WTC11 (cell line): ENCODE results near the gene SVIL. TPM values are rescaled to one million over a fixed set of nuclear protein-coding genes. Genes with fewer than 3 reads are reported as not detected.

ENCODE experiments used
- ATAC-seq: fragments of 200-7000 bp; cut with Tn5 transposase; 2 replicates; pipeline ENCODE4 v1.10.0; 2021; ENCODE audit warnings: mild to moderate bottlenecking, moderate library complexity
- CTCF ChIA-PET: fragments of 300-600 bp; sonication (Branson Sonifier 250); formaldehyde crosslinking; loops from one replicate; lab custom pipeline; 2021; ENCODE audit warnings: antibody characterized with exemption; lab: Charles Lee
- POLR2A ChIA-PET: fragments of 350-600 bp; sonication (Branson Sonifier 250); formaldehyde crosslinking; loops from one replicate; lab custom pipeline; 2021; ENCODE audit warnings: antibody characterized with exemption; lab: Charles Lee
- DNase-seq: peaks from one replicate; pipeline ENCODE4 v3.0.0; 2021; ENCODE audit warnings: low spot score
- H3K27ac Mint-ChIP-seq: 2 replicates; pipeline ENCODE4 v1.8.0; 2021; ENCODE audit warnings: mixed read lengths
- H3K27me3 Mint-ChIP-seq: 2 replicates; pipeline ENCODE4 v1.8.0; 2021; ENCODE audit warnings: low read depth, mild to moderate bottlenecking, moderate library complexity, mixed read lengths
- H3K36me3 Mint-ChIP-seq: 2 replicates; pipeline ENCODE4 v1.8.0; 2021; ENCODE audit warnings: mixed read lengths
- H3K4me1 Mint-ChIP-seq: 2 replicates; pipeline ENCODE4 v1.8.0; 2022; ENCODE audit warnings: mixed read lengths
- H3K4me3 Mint-ChIP-seq: 2 replicates; pipeline ENCODE4 v1.8.0; 2021; ENCODE audit warnings: mild to moderate bottlenecking, moderate library complexity, mixed read lengths
- H3K9me3 Mint-ChIP-seq: 2 replicates; pipeline ENCODE4 v1.8.0; 2021; ENCODE audit warnings: mixed read lengths
- ETV6 ChIP-seq: sonication (generic); formaldehyde crosslinking; IDR thresholded peaks from 2 replicates; pipeline ENCODE4 v1.8.1; 2022; ENCODE audit warnings: mild to moderate bottlenecking, missing genetic modification reagents
- GTF2I ChIP-seq: fragments of 250-450 bp; sonication (Bioruptor Pico); conservative IDR thresholded peaks from 2 replicates; pipeline ENCODE4 v1.4.0; 2021; ENCODE audit warnings: mild to moderate bottlenecking
- KAT7 ChIP-seq: sonication (generic); formaldehyde crosslinking; IDR thresholded peaks from 2 replicates; pipeline ENCODE4 v1.8.1; 2023; ENCODE audit warnings: missing genetic modification reagents, mild to moderate bottlenecking, borderline replicate concordance
- NFE2L1 ChIP-seq: sonication (generic); formaldehyde crosslinking; IDR thresholded peaks from 2 replicates; pipeline ENCODE4 v1.8.1; 2023; ENCODE audit warnings: missing genetic modification reagents
- NFYB ChIP-seq: sonication (generic); formaldehyde crosslinking; conservative IDR thresholded peaks from 2 replicates; pipeline ENCODE4 v1.8.0; 2022; ENCODE audit warnings: low read depth, missing genetic modification reagents
- PRRX2 ChIP-seq: fragments of 250-450 bp; sonication (Bioruptor Pico); IDR thresholded peaks from 2 replicates; pipeline ENCODE4 v1.8.0; 2021; ENCODE audit warnings: mild to moderate bottlenecking
- TP53 ChIP-seq: sonication (generic); formaldehyde crosslinking; IDR thresholded peaks from 2 replicates; pipeline ENCODE4 v1.8.1; 2023; ENCODE audit warnings: mild to moderate bottlenecking, missing genetic modification reagents
- ZNF121 ChIP-seq: sonication (generic); formaldehyde crosslinking; IDR thresholded peaks from 2 replicates; pipeline ENCODE4 v1.8.0; 2023; ENCODE audit warnings: missing genetic modification reagents
- ZNF263 ChIP-seq: sonication (generic); formaldehyde crosslinking; IDR thresholded peaks from 2 replicates; pipeline ENCODE4 v1.8.1; 2022; ENCODE audit warnings: low read depth, mild to moderate bottlenecking, moderate library complexity, missing genetic modification reagents
- ZNF671 ChIP-seq: fragments of 250-450 bp; sonication (Bioruptor Pico); IDR thresholded peaks from 2 replicates; pipeline ENCODE4 v1.8.0; 2021; ENCODE audit warnings: mild to moderate bottlenecking
- total RNA-seq: library from RNA; stranded (reverse); gene quantifications from 3 replicates; pipeline ENCODE4 v1.2.3, GENCODE V29; 2021
- TF ChIP-seq, protein P1 (sequence below): fragments of 250-450 bp; sonication (Bioruptor Pico); IDR thresholded peaks from 2 replicates; pipeline ENCODE4 v1.9.0; 2021; ENCODE audit warnings: mild to moderate bottlenecking, borderline replicate concordance
- TF ChIP-seq, protein P2 (sequence below): sonication (generic); formaldehyde crosslinking; IDR thresholded peaks from 2 replicates; pipeline ENCODE4 v1.8.1; 2022; ENCODE audit warnings: mild to moderate bottlenecking, moderate library complexity, missing genetic modification reagents
- TF ChIP-seq, protein P3 (sequence below): sonication (generic); formaldehyde crosslinking; IDR thresholded peaks from 2 replicates; pipeline ENCODE4 v1.8.1; 2023; ENCODE audit warnings: mild to moderate bottlenecking, moderate library complexity, missing genetic modification reagents
- TF ChIP-seq, protein P4 (sequence below): sonication (generic); formaldehyde crosslinking; conservative IDR thresholded peaks from 2 replicates; pipeline ENCODE4 v1.8.1; 2023; ENCODE audit warnings: mild to moderate bottlenecking, low read depth, missing genetic modification reagents, moderate library complexity
- TF ChIP-seq, protein P5 (sequence below): sonication (generic); formaldehyde crosslinking; IDR thresholded peaks from 2 replicates; pipeline ENCODE4 v1.8.0; 2023; ENCODE audit warnings: missing genetic modification reagents
- TF ChIP-seq, protein P6 (sequence below): sonication (generic); formaldehyde crosslinking; conservative IDR thresholded peaks from 2 replicates; pipeline ENCODE4 v1.8.1; 2022; ENCODE audit warnings: mild to moderate bottlenecking, missing genetic modification reagents

The SVIL gene
- total RNA-seq, 1 experiment from 2014 or later, result 27.1 TPM

DNA sequence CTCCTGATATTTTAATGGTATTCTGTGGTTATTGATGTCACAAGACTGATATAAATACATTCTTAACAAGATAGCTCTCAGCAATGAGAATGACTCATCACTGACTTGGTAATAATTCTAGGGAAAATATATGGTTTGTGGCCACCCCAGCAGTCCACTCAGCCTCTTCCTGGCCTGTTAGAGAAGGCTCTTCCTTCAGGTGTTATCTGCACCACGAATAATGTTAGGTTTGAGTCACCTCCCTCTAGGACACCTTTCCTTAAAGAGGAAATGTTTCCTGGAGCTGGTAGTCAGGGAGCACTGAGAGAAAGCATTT lies 163.3 kb downstream of the SVIL start (continued):
- TF ChIP-seq, protein P1, sequence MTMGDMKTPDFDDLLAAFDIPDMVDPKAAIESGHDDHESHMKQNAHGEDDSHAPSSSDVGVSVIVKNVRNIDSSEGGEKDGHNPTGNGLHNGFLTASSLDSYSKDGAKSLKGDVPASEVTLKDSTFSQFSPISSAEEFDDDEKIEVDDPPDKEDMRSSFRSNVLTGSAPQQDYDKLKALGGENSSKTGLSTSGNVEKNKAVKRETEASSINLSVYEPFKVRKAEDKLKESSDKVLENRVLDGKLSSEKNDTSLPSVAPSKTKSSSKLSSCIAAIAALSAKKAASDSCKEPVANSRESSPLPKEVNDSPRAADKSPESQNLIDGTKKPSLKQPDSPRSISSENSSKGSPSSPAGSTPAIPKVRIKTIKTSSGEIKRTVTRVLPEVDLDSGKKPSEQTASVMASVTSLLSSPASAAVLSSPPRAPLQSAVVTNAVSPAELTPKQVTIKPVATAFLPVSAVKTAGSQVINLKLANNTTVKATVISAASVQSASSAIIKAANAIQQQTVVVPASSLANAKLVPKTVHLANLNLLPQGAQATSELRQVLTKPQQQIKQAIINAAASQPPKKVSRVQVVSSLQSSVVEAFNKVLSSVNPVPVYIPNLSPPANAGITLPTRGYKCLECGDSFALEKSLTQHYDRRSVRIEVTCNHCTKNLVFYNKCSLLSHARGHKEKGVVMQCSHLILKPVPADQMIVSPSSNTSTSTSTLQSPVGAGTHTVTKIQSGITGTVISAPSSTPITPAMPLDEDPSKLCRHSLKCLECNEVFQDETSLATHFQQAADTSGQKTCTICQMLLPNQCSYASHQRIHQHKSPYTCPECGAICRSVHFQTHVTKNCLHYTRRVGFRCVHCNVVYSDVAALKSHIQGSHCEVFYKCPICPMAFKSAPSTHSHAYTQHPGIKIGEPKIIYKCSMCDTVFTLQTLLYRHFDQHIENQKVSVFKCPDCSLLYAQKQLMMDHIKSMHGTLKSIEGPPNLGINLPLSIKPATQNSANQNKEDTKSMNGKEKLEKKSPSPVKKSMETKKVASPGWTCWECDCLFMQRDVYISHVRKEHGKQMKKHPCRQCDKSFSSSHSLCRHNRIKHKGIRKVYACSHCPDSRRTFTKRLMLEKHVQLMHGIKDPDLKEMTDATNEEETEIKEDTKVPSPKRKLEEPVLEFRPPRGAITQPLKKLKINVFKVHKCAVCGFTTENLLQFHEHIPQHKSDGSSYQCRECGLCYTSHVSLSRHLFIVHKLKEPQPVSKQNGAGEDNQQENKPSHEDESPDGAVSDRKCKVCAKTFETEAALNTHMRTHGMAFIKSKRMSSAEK, result no peak
- TF ChIP-seq ETV6 (CRISPR knock-in tag) (no peak), PRRX2 (no peak), KAT7 (CRISPR knock-in tag) (no peak)
- TF ChIP-seq, protein P2, sequence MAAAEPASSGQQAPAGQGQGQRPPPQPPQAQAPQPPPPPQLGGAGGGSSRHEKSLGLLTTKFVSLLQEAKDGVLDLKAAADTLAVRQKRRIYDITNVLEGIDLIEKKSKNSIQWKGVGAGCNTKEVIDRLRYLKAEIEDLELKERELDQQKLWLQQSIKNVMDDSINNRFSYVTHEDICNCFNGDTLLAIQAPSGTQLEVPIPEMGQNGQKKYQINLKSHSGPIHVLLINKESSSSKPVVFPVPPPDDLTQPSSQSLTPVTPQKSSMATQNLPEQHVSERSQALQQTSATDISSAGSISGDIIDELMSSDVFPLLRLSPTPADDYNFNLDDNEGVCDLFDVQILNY (CRISPR knock-in tag), result no peak

DNA sequence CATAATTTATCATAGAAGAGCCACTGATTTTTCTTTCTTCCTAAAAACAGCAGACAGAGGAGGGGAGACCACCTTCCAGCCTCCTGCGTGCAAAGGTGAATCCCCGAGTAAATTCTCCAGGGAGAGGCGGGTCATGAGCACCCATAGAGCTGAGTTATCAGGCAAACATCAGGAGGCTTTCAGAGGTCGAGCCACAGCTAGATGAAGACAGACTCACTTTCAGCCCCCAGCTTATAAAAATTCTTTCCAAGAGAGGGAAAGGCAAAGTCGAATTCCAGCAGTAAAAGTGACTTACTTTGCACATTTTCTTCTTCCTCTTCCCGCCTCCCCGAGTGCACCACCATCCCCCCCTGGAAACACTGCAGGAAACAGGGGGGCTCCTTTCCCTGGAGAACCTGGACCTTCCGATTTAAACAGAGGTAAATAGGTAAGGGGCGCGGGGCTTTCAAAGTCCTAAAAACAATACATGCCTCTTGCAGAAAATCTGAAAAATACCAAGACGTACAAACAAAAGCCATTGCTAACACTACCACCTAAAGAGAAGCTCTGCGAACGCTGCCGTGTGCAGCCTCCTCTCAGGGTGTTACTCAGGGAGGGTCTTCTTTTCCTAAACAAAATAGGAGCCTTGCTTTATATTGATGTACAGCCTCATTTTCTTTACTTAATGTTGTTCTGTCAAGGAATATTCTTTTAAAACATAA lies 163.8 kb downstream of the SVIL start:
- Mint-ChIP-seq H3K27me3 (no peaks in the 10 kb centered on the region), H3K4me3 (no peak overlapping the region), H3K9me3 (no peaks in the 10 kb centered on the region), H3K4me1 (peaks cover 28% of the 10 kb centered on the region), H3K27ac (no peak overlapping the region), H3K36me3 (peaks cover 29% of the 10 kb centered on the region)
- DNase-seq (no peak), ATAC-seq (no peak)
- POLR2A ChIA-PET, result no interaction called here
- TF ChIP-seq, protein P3, sequence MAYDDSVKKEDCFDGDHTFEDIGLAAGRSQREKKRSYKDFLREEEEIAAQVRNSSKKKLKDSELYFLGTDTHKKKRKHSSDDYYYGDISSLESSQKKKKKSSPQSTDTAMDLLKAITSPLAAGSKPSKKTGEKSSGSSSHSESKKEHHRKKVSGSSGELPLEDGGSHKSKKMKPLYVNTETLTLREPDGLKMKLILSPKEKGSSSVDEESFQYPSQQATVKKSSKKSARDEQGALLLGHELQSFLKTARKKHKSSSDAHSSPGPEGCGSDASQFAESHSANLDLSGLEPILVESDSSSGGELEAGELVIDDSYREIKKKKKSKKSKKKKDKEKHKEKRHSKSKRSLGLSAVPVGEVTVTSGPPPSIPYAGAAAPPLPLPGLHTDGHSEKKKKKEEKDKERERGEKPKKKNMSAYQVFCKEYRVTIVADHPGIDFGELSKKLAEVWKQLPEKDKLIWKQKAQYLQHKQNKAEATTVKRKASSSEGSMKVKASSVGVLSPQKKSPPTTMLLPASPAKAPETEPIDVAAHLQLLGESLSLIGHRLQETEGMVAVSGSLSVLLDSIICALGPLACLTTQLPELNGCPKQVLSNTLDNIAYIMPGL, result no peak
- TF ChIP-seq NFE2L1 (CRISPR knock-in tag), result no peak
- TF ChIP-seq, protein P4, sequence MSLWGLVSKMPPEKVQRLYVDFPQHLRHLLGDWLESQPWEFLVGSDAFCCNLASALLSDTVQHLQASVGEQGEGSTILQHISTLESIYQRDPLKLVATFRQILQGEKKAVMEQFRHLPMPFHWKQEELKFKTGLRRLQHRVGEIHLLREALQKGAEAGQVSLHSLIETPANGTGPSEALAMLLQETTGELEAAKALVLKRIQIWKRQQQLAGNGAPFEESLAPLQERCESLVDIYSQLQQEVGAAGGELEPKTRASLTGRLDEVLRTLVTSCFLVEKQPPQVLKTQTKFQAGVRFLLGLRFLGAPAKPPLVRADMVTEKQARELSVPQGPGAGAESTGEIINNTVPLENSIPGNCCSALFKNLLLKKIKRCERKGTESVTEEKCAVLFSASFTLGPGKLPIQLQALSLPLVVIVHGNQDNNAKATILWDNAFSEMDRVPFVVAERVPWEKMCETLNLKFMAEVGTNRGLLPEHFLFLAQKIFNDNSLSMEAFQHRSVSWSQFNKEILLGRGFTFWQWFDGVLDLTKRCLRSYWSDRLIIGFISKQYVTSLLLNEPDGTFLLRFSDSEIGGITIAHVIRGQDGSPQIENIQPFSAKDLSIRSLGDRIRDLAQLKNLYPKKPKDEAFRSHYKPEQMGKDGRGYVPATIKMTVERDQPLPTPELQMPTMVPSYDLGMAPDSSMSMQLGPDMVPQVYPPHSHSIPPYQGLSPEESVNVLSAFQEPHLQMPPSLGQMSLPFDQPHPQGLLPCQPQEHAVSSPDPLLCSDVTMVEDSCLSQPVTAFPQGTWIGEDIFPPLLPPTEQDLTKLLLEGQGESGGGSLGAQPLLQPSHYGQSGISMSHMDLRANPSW, result no peak
- TF ChIP-seq, protein P5, sequence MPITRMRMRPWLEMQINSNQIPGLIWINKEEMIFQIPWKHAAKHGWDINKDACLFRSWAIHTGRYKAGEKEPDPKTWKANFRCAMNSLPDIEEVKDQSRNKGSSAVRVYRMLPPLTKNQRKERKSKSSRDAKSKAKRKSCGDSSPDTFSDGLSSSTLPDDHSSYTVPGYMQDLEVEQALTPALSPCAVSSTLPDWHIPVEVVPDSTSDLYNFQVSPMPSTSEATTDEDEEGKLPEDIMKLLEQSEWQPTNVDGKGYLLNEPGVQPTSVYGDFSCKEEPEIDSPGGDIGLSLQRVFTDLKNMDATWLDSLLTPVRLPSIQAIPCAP (CRISPR knock-in tag), result no peak
- no peak for TF ChIP-seq ZNF671
- no peak for TF ChIP-seq TP53 (CRISPR knock-in tag)
- TF ChIP-seq, protein P6, sequence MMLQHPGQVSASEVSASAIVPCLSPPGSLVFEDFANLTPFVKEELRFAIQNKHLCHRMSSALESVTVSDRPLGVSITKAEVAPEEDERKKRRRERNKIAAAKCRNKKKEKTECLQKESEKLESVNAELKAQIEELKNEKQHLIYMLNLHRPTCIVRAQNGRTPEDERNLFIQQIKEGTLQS, result no peak
- TF ChIP-seq ZNF263 (CRISPR knock-in tag), result no peak
- no peak for TF ChIP-seq NFYB
- TF ChIP-seq GTF2I, result no peak
- TF ChIP-seq ZNF121 (CRISPR knock-in tag), result no peak
- CTCF ChIA-PET, result interaction anchor here (0.6 to 2.5 kb wide), 10 partner anchors 11 to 265 kb away, joined by 3 to 12 read pairs (median 5); no protein-coding TSS in a partner anchor
